HepG2 (cell line): ENCODE results near the gene BTBD19. TPM values are rescaled to one million over a fixed set of nuclear protein-coding genes. Genes with fewer than 3 reads are reported as not detected.

Source experiments
- CCDC6 ChIP-seq: sonication (generic); formaldehyde crosslinking; IDR thresholded peaks from 2 replicates; pipeline ENCODE4 v1.8.1; 2022; ENCODE audit warnings: mild to moderate bottlenecking, missing genetic modification reagents, moderate library complexity
- DMAP1 ChIP-seq: IDR thresholded peaks from 2 replicates; pipeline ENCODE4 v1.6.1; 2016
- FIP1L1 ChIP-seq: fragments of 200-400 bp; formaldehyde crosslinking; IDR thresholded peaks from 2 replicates; pipeline ENCODE4 v1.6.1; 2018; ENCODE audit warnings: low read depth, mild to moderate bottlenecking, low read length, moderate library complexity, borderline replicate concordance; ENCODE audit not compliant: insufficient read depth
- GATAD1 ChIP-seq: IDR thresholded peaks from 2 replicates; pipeline ENCODE4 v1.6.1; 2016; ENCODE audit warnings: missing genetic modification reagents, missing compliant biosample characterization
- HDAC1 ChIP-seq: sonication (generic); formaldehyde crosslinking; IDR thresholded peaks from 2 replicates; pipeline ENCODE4 v1.5.1; 2020; ENCODE audit warnings: mild to moderate bottlenecking, missing genetic modification reagents
- HNRNPLL ChIP-seq: fragments of 200-400 bp; formaldehyde crosslinking; IDR thresholded peaks from 2 replicates; pipeline ENCODE4 v1.6.1; 2017; ENCODE audit warnings: mild to moderate bottlenecking, low read depth, low read length; ENCODE audit not compliant: poor library complexity, severe bottlenecking
- IRF2 ChIP-seq: IDR thresholded peaks from 2 replicates; pipeline ENCODE4 v1.6.1; 2018; ENCODE audit warnings: missing genetic modification reagents, missing compliant biosample characterization
- PCBP1 ChIP-seq: fragments of 200-400 bp; formaldehyde crosslinking; IDR thresholded peaks from 2 replicates; pipeline ENCODE4 v1.6.1; 2017; ENCODE audit warnings: mild to moderate bottlenecking, low read depth, low read length, borderline replicate concordance
- RAD51 ChIP-seq: fragments of 450-650 bp; IDR thresholded peaks from 2 replicates; pipeline ENCODE4 v1.6.1; 2016; ENCODE audit warnings: borderline replicate concordance
- SAP130 ChIP-seq: IDR thresholded peaks from 2 replicates; pipeline ENCODE4 v1.6.1; 2016; ENCODE audit warnings: low read depth
- SMYD3 ChIP-seq: sonication (generic); formaldehyde crosslinking; IDR thresholded peaks from 2 replicates; pipeline ENCODE4 v1.8.1; 2023; ENCODE audit warnings: mild to moderate bottlenecking, missing genetic modification reagents
- SYNCRIP ChIP-seq: fragments of 200-400 bp; formaldehyde crosslinking; IDR thresholded peaks from 2 replicates; pipeline ENCODE4 v1.6.1; 2018; ENCODE audit warnings: mild to moderate bottlenecking, low read depth, low read length; ENCODE audit not compliant: insufficient read depth
- TAF1 ChIP-seq: sonication (generic); formaldehyde crosslinking; IDR thresholded peaks from 2 replicates; pipeline ENCODE4 v1.4.0; 2020; ENCODE audit warnings: missing genetic modification reagents
- TAF15 ChIP-seq: fragments of 200-400 bp; formaldehyde crosslinking; IDR thresholded peaks from one replicate; pipeline ENCODE4 v1.6.1; 2018; ENCODE audit warnings: mild to moderate bottlenecking, low read depth, low read length; ENCODE audit not compliant: poor library complexity, severe bottlenecking
- TCF7L2 ChIP-seq: IDR thresholded peaks from 2 replicates; pipeline ENCODE4 v1.6.1; 2011; ENCODE audit warnings: mild to moderate bottlenecking, low read depth, low read length, moderate library complexity
- ZBTB3 ChIP-seq: sonication (generic); formaldehyde crosslinking; IDR thresholded peaks from 2 replicates; pipeline ENCODE4 v1.4.0; 2020; ENCODE audit warnings: low read depth, mild to moderate bottlenecking, moderate library complexity, missing genetic modification reagents, borderline replicate concordance
- ZNF460 ChIP-seq: sonication (generic); formaldehyde crosslinking; IDR thresholded peaks from 2 replicates; pipeline ENCODE4 v1.5.1; 2020; ENCODE audit warnings: missing genetic modification reagents, mild to moderate bottlenecking, borderline replicate concordance
- ZNF781 ChIP-seq: sonication (generic); formaldehyde crosslinking; IDR thresholded peaks from 2 replicates; pipeline ENCODE4 v1.5.1; 2020; ENCODE audit warnings: borderline replicate concordance, mild to moderate bottlenecking, missing genetic modification reagents; ENCODE audit errors: not compliant biosample characterization
- polyA plus RNA-seq, 8 experiments: library from polyadenylated mRNA; depleted of rRNA in 3 of 8; stranded (reverse) in 7 of 8; unstranded in 1 of 8; fragments of >200 nt; fragmentation: Illumina TruSeq in 4 of 8; extraction: Trizol in 4 of 8; gene quantifications; 2 replicates each; pipeline versions ENCODE4 v1.2.1 to v1.2.3, GENCODE V29; 2011 to 2016; ENCODE audit warnings: low read depth in 4 of 8, missing spikeins in 1 of 8, mixed read lengths in 1 of 8; ENCODE audit not compliant: insufficient read depth in 1 of 8
- total RNA-seq, 5 experiments: library from RNA; depleted of rRNA; stranded (reverse); fragments of >200 nt; fragmentation: Illumina TruSeq; extraction: Trizol; gene quantifications; 2 replicates each; pipeline ENCODE4 v1.2.3, GENCODE V29; 2016; ENCODE audit warnings: low read depth in 1 of 5
- TF ChIP-seq, protein P1 (sequence below): IDR thresholded peaks from 2 replicates; pipeline ENCODE4 v1.6.1; 2016; ENCODE audit warnings: low read depth, control low read depth
- TF ChIP-seq, protein P2 (sequence below): sonication (generic); IDR thresholded peaks from 2 replicates; pipeline ENCODE4 v1.6.1; 2016; ENCODE audit warnings: low read depth, borderline replicate concordance
- TF ChIP-seq, protein P3 (sequence below): sonication (generic); formaldehyde crosslinking; IDR thresholded peaks from 2 replicates; pipeline ENCODE4 v1.5.0; 2020; ENCODE audit warnings: missing genetic modification reagents
- TF ChIP-seq, protein P4 (sequence below): sonication (generic); formaldehyde crosslinking; IDR thresholded peaks from 2 replicates; pipeline ENCODE4 v1.4.0; 2020; ENCODE audit warnings: mild to moderate bottlenecking, missing genetic modification reagents
- TF ChIP-seq, protein P5 (sequence below): sonication (generic); formaldehyde crosslinking; IDR thresholded peaks from 2 replicates; pipeline ENCODE4 v1.4.0; 2020; ENCODE audit warnings: missing genetic modification reagents, borderline replicate concordance

BTBD19 gene
- total and polyA plus RNA-seq, 2 of the 13 experiments (the other 11 are each of a cell fraction or from before 2014, with no cell fraction given): 2.7 to 6.7 TPM

- TF ChIP-seq, protein P1, sequence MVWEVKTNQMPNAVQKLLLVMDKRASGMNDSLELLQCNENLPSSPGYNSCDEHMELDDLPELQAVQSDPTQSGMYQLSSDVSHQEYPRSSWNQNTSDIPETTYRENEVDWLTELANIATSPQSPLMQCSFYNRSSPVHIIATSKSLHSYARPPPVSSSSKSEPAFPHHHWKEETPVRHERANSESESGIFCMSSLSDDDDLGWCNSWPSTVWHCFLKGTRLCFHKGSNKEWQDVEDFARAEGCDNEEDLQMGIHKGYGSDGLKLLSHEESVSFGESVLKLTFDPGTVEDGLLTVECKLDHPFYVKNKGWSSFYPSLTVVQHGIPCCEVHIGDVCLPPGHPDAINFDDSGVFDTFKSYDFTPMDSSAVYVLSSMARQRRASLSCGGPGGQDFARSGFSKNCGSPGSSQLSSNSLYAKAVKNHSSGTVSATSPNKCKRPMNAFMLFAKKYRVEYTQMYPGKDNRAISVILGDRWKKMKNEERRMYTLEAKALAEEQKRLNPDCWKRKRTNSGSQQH (CRISPR knock-in tag): peak; percentile 87; the same call in 1 of the 2 replicates
- TF ChIP-seq DMAP1 (CRISPR knock-in tag) (peak; percentile 96), RAD51 (peak; percentile 13; the same call in 1 of the 2 replicates), CCDC6 (CRISPR knock-in tag) (peak; percentile 89; the same call in 1 of the 2 replicates), ZNF460 (CRISPR knock-in tag) (no peak), HDAC1 (CRISPR knock-in tag) (peak; percentile 81), IRF2 (CRISPR knock-in tag) (peak; percentile 94), SAP130 (CRISPR knock-in tag) (peak; percentile 95), ZNF781 (CRISPR knock-in tag) (peak; percentile 82), ZBTB3 (0 out of 2 replicates have a peak, but pooled peaks have one; percentile 88), FIP1L1 (peak; percentile 51; the same call in 1 of the 2 replicates), HNRNPLL (peak; percentile 80), TAF1 (CRISPR knock-in tag) (peak; percentile 99), SMYD3 (CRISPR knock-in tag) (peak; percentile 71; the same call in 1 of the 2 replicates), SYNCRIP (no peak), TAF15 (peak; percentile 37), PCBP1 (no peak), TCF7L2 (no peak), GATAD1 (CRISPR knock-in tag) (peak; percentile 97)
- TF ChIP-seq, protein P2, sequence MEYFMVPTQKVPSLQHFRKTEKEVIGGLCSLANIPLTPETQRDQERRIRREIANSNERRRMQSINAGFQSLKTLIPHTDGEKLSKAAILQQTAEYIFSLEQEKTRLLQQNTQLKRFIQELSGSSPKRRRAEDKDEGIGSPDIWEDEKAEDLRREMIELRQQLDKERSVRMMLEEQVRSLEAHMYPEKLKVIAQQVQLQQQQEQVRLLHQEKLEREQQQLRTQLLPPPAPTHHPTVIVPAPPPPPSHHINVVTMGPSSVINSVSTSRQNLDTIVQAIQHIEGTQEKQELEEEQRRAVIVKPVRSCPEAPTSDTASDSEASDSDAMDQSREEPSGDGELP: peak; percentile 71; the same call in 1 of the 2 replicates
- TF ChIP-seq, protein P3, sequence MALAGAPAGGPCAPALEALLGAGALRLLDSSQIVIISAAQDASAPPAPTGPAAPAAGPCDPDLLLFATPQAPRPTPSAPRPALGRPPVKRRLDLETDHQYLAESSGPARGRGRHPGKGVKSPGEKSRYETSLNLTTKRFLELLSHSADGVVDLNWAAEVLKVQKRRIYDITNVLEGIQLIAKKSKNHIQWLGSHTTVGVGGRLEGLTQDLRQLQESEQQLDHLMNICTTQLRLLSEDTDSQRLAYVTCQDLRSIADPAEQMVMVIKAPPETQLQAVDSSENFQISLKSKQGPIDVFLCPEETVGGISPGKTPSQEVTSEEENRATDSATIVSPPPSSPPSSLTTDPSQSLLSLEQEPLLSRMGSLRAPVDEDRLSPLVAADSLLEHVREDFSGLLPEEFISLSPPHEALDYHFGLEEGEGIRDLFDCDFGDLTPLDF (CRISPR knock-in tag): peak; percentile 69
- TF ChIP-seq, protein P4, sequence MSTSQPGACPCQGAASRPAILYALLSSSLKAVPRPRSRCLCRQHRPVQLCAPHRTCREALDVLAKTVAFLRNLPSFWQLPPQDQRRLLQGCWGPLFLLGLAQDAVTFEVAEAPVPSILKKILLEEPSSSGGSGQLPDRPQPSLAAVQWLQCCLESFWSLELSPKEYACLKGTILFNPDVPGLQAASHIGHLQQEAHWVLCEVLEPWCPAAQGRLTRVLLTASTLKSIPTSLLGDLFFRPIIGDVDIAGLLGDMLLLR (CRISPR knock-in tag): 0 out of 2 replicates have a peak, but pooled peaks have one; percentile 22
- TF ChIP-seq, protein P5, sequence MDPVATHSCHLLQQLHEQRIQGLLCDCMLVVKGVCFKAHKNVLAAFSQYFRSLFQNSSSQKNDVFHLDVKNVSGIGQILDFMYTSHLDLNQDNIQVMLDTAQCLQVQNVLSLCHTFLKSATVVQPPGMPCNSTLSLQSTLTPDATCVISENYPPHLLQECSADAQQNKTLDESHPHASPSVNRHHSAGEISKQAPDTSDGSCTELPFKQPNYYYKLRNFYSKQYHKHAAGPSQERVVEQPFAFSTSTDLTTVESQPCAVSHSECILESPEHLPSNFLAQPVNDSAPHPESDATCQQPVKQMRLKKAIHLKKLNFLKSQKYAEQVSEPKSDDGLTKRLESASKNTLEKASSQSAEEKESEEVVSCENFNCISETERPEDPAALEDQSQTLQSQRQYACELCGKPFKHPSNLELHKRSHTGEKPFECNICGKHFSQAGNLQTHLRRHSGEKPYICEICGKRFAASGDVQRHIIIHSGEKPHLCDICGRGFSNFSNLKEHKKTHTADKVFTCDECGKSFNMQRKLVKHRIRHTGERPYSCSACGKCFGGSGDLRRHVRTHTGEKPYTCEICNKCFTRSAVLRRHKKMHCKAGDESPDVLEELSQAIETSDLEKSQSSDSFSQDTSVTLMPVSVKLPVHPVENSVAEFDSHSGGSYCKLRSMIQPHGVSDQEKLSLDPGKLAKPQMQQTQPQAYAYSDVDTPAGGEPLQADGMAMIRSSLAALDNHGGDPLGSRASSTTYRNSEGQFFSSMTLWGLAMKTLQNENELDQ (CRISPR knock-in tag): no peak
Observed at GRCh38 chr1:44775078-44775929, 33.0 kb upstream of the BTBD19 start, which contains the start of gene RPS8 (continued).
